Naive thymus-derived CD4-positive, alpha-beta T cell (primary cell): ENCODE data around the gene TMCC3. TPM values are rescaled to one million over a fixed set of nuclear protein-coding genes. Genes with fewer than 3 reads are reported as not detected.
"Not testable (repeated sequence)": the region's sequence is repeated elsewhere in the genome, so short reads cannot be mapped to it uniquely, and the experiment has no call there.

Experiments
- ATAC-seq: fragments of 150-1000 bp; cut with Tn5 transposase; 2 replicates; pipeline ENCODE4 v1.10.0; 2021; ENCODE audit warnings: mild to moderate bottlenecking, moderate library complexity
- CTCF ChIA-PET: fragments of 350-600 bp; sonication (Branson Sonifier 250); formaldehyde crosslinking; loops from one replicate; lab custom pipeline; 2021; ENCODE audit warnings: antibody characterized with exemption; lab: Charles Lee
- POLR2A ChIA-PET: fragments of 350-600 bp; sonication (Branson Sonifier 250); formaldehyde crosslinking; loops from one replicate; lab custom pipeline; 2021; ENCODE audit warnings: antibody characterized with exemption, inconsistent platforms; lab: Charles Lee
- DNase-seq, 9 donors: peaks; one replicate each; pipeline versions ENCODE4 v3.0.0 to v3.0.0-alpha.2; 2020 to 2022; ENCODE audit warnings: mixed read lengths in 1 of 9
- H3K27ac ChIP-seq: one replicate; pipeline ENCODE4 v1.7.0; 2013; ENCODE audit warnings: mild to moderate bottlenecking, low read depth, low read length, moderate library complexity
- H3K27me3 ChIP-seq, 2 donors: one replicate each; pipeline ENCODE4 v1.7.0; 2013; ENCODE audit warnings: low read length in 2 of 2, mild to moderate bottlenecking in 2 of 2, moderate library complexity in 2 of 2; ENCODE audit not compliant: control insufficient read depth in 2 of 2, insufficient read depth in 2 of 2
- H3K36me3 ChIP-seq, 3 experiments: 1 replicate in 2 of 3; 2 replicates in 1 of 3; pipeline ENCODE4 v1.7.0; 2013; ENCODE audit warnings: low read length in 3 of 3, mild to moderate bottlenecking in 3 of 3, moderate library complexity in 1 of 3; ENCODE audit not compliant: insufficient read depth in 3 of 3, control insufficient read depth in 2 of 3
- H3K4me1 ChIP-seq, 2 donors: one replicate each; pipeline ENCODE4 v1.7.0; 2013; ENCODE audit warnings: low read length in 2 of 2, mild to moderate bottlenecking in 2 of 2, moderate library complexity in 1 of 2; ENCODE audit not compliant: control insufficient read depth in 2 of 2, insufficient read depth in 2 of 2
- H3K4me3 ChIP-seq: 2 replicates; pipeline ENCODE4 v1.7.0; 2013; ENCODE audit warnings: mild to moderate bottlenecking, low read length
- H3K9me3 ChIP-seq, 3 experiments: 1 replicate in 2 of 3; 2 replicates in 1 of 3; pipeline ENCODE4 v1.7.0; 2013; ENCODE audit warnings: low read length in 3 of 3; ENCODE audit not compliant: control insufficient read depth in 2 of 3
- H3K27ac Mint-ChIP-seq, 9 donors: one replicate each; pipeline ENCODE4 v1.8.0; 2020 to 2022; ENCODE audit warnings: mixed read lengths in 9 of 9, mild to moderate bottlenecking in 8 of 9, moderate library complexity in 5 of 9, inconsistent platforms in 2 of 9
- H3K27me3 Mint-ChIP-seq, 5 donors: one replicate each; pipeline ENCODE4 v1.8.0; 2021 to 2022; ENCODE audit warnings: mixed read lengths in 5 of 5, mild to moderate bottlenecking in 1 of 5
- H3K36me3 Mint-ChIP-seq, 5 donors: one replicate each; pipeline ENCODE4 v1.8.0; 2020 to 2022; ENCODE audit warnings: mixed read lengths in 5 of 5, mild to moderate bottlenecking in 3 of 5, inconsistent platforms in 1 of 5
- H3K4me1 Mint-ChIP-seq, 7 donors: one replicate each; pipeline ENCODE4 v1.8.0; 2020 to 2022; ENCODE audit warnings: mixed read lengths in 7 of 7, mild to moderate bottlenecking in 3 of 7, inconsistent platforms in 1 of 7
- H3K4me3 Mint-ChIP-seq, 10 donors: one replicate each; pipeline ENCODE4 v1.8.0; 2020 to 2022; ENCODE audit warnings: mild to moderate bottlenecking in 10 of 10, mixed read lengths in 10 of 10, moderate library complexity in 6 of 10, inconsistent platforms in 2 of 10
- H3K9me3 Mint-ChIP-seq, 11 donors: one replicate each; pipeline ENCODE4 v1.8.0; 2020 to 2022; ENCODE audit warnings: mixed read lengths in 11 of 11, mild to moderate bottlenecking in 4 of 11, inconsistent platforms in 1 of 11, moderate library complexity in 1 of 11
- intact Hi-C, 2 donors: fragments of 100-400 bp; cut with micrococcal nuclease; formaldehyde crosslinking; loops; one replicate each; pipeline ENCODE4 v1.15.1; 2023
- polyA plus RNA-seq, 2 donors: library from polyadenylated mRNA; unstranded; fragments of 300-500 nt; fragmentation: Illumina TruSeq; gene quantifications; one replicate each; pipeline ENCODE4 v1.2.3, GENCODE V29; 2021
- total RNA-seq, 6 experiments: library from RNA in 5 of 6; stranded (reverse) in 5 of 6; gene quantifications; 1 replicate in 5 of 6; 2 replicates in 1 of 6; pipeline ENCODE4 v1.2.3 and lab custom pipeline; 2021 to 2026

Gene TMCC3
- total RNA-seq = 1 to 10 TPM in 2 of 5 experiments, under 1 TPM in 3; 0.08 to 9.7 (median 0.10) TPM
- not detected for polyA plus RNA-seq
- not detected for total RNA-seq (lab: John Stamatoyannopoulos, UW)

GRCh38 chr12:94650143-94651056 lies at the start of gene TMCC3:
TSS of gene TMCC3 (minus strand) at chr12:94650557. CDS start at chr12:94650430, 127 bp downstream.
- Mint-ChIP-seq H3K27me3 (peaks cover 48 to 72% (median 50%) of the 10 kb centered on the region in 5 donors), H3K4me1 (peaks cover 5 to 16% (median 11%) of the 10 kb centered on the region in 7 donors), H3K4me3 (peak within 1 kb of the TSS; percentile 76 to 89 (median 84)), H3K27ac (no peak within 1 kb of the TSS), H3K36me3 (peaks cover 0 to 7% (median 0%) of the 10 kb centered on the region in 5 donors), H3K9me3 (no peaks in the 10 kb centered on the region)
- H3K27me3 ChIP-seq = peaks cover 3 to 5% of the 10 kb centered on the region in 2 donors
- POLR2A ChIA-PET = no interaction called here
- CTCF ChIA-PET = no interaction called here
- H3K9me3 ChIP-seq = no peaks in the 10 kb centered on the region
- no peak within 1 kb of the TSS for H3K27ac ChIP-seq
- DNase-seq = peak in 6 of 9 donors; percentile 6 to 32 (median 18)
- peak within 1 kb of the TSS; percentile 37 for H3K4me3 ChIP-seq
- intact Hi-C loops = loop anchor here in 1 of 2 donors (5.0 kb wide), 1 partner anchor 33 kb away; no protein-coding TSS in a partner anchor
- ATAC-seq = peak; percentile 81
- no peaks in the 10 kb centered on the region for H3K36me3 ChIP-seq
- no peaks in the 10 kb centered on the region for H3K4me1 ChIP-seq

- intact Hi-C loops = no loop called here
- peaks cover 4 to 24% (median 6%) of the 10 kb centered on the region in 5 donors for H3K27me3 Mint-ChIP-seq
- no peak for DNase-seq
- H3K4me3 Mint-ChIP-seq = no peak overlapping the region
- no peaks in the 10 kb centered on the region for H3K4me1 Mint-ChIP-seq
- Histone ChIP-seq H3K27ac (no peak overlapping the region), H3K4me3 (no peak overlapping the region), H3K36me3 (no peaks in the 10 kb centered on the region), H3K9me3 (no peaks in the 10 kb centered on the region), H3K27me3 (no peaks in the 10 kb centered on the region), H3K4me1 (no peaks in the 10 kb centered on the region)
- CTCF ChIA-PET = no interaction called here
- no peaks in the 10 kb centered on the region for H3K36me3 Mint-ChIP-seq
- H3K27ac Mint-ChIP-seq = no peak overlapping the region
- POLR2A ChIA-PET = no interaction called here
- peak; percentile 68 for ATAC-seq
- H3K9me3 Mint-ChIP-seq = peaks cover 0 to 6% (median 0%) of the 10 kb centered on the region in 11 donors
Measured at GRCh38 chr12:94699801-94700200, 49.4 kb upstream of the TMCC3 start.

- H3K36me3 ChIP-seq = no peaks in the 10 kb centered on the region
- no peak for DNase-seq
- ChIA-PET POLR2A (no interaction called here), CTCF (no interaction called here)
- Mint-ChIP-seq H3K4me1 (peaks cover 0 to 4% (median 0%) of the 10 kb centered on the region in 7 donors), H3K27ac (no peak overlapping the region), H3K9me3 (peaks cover 0 to 6% (median 0%) of the 10 kb centered on the region in 11 donors), H3K4me3 (no peak overlapping the region), H3K27me3 (peaks cover 4 to 19% (median 6%) of the 10 kb centered on the region in 5 donors), H3K36me3 (no peaks in the 10 kb centered on the region)
- intact Hi-C loops = no loop called here
- no peak overlapping the region for H3K4me3 ChIP-seq
- H3K27ac ChIP-seq = no peak overlapping the region
- no peak for ATAC-seq
- H3K27me3 ChIP-seq = no peaks in the 10 kb centered on the region
- H3K9me3 ChIP-seq = no peaks in the 10 kb centered on the region
- H3K4me1 ChIP-seq = no peaks in the 10 kb centered on the region
Measured at GRCh38 chr12:94698578-94698977, 48.2 kb upstream of the TMCC3 start.

- peaks cover 0 to 6% (median 0%) of the 10 kb centered on the region in 7 donors for H3K4me1 Mint-ChIP-seq
- ATAC-seq (no peak), DNase-seq (no peak)
- Histone ChIP-seq H3K9me3 (no peaks in the 10 kb centered on the region), H3K36me3 (no peaks in the 10 kb centered on the region), H3K4me1 (no peaks in the 10 kb centered on the region), H3K27me3 (no peaks in the 10 kb centered on the region), H3K27ac (no peak overlapping the region), H3K4me3 (no peak overlapping the region)
- H3K27ac Mint-ChIP-seq = no peak overlapping the region
- H3K4me3 Mint-ChIP-seq = no peak overlapping the region
- POLR2A ChIA-PET = no interaction called here
- peaks cover 0 to 6% (median 0%) of the 10 kb centered on the region in 11 donors for H3K9me3 Mint-ChIP-seq
- intact Hi-C loops = no loop called here
- no peaks in the 10 kb centered on the region for H3K36me3 Mint-ChIP-seq
- CTCF ChIA-PET = no interaction called here
- H3K27me3 Mint-ChIP-seq = peaks cover 4 to 14% (median 6%) of the 10 kb centered on the region in 5 donors
Measured at GRCh38 chr12:94697631-94698030, 47.3 kb upstream of the TMCC3 start.

DNA sequence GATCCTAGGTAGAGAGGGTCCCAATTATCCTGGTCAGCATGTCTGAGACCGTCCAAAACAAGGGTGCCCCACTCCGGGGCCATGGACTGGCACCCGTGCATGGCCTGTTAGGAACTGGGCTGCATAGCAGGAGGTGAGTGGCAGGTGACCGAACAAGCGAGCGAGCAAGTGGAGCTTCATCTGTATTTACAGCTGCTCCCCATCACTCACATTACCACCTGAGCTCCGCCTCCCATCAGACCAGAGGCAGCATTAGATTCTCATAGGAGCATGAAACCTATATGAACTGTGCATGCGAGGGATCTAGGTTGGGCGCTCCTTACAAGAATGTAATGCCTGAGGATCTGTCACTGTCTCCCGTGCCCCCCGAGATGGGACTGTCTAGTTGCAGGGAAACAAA lies 44.4 kb upstream of the TMCC3 start:
- Mint-ChIP-seq H3K4me3 (no peak overlapping the region), H3K9me3 (peaks cover 0 to 4% (median 0%) of the 10 kb centered on the region in 11 donors)
- no peak for ATAC-seq

DNA sequence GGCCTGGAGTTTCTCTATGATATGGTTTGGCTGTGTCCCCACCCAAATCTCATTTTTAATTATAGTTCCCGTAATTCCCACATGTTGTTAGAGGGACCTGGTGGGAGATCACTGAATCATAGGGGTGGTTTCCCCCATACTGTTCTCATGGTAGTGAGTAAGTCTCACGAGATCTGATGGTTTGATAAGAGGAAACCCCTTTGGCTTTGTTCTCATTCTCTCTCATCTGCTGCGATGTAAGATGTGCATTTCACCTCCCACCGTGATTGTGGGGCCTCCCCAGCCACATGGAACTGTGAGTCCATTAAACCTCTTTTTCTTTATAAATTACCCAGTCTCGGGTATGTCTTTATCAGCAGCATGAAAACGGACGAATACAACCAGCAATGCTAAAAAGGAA lies 42.5 kb upstream of the TMCC3 start:
- POLR2A ChIA-PET, H3K4me3 Mint-ChIP-seq, H3K27ac Mint-ChIP-seq, H3K36me3 ChIP-seq, DNase-seq, H3K4me3 ChIP-seq, H3K27me3 ChIP-seq, H3K4me1 Mint-ChIP-seq, ATAC-seq, intact Hi-C loops, H3K9me3 ChIP-seq, H3K27me3 Mint-ChIP-seq, H3K27ac ChIP-seq, H3K4me1 ChIP-seq, H3K9me3 Mint-ChIP-seq, CTCF ChIA-PET, H3K36me3 Mint-ChIP-seq: not testable (repeated sequence)

More for the DNA sequence above, 44.4 kb upstream of the TMCC3 start:
- Histone ChIP-seq H3K4me1 (no peaks in the 10 kb centered on the region), H3K4me3 (no peak overlapping the region), H3K9me3 (no peaks in the 10 kb centered on the region), H3K36me3 (no peaks in the 10 kb centered on the region), H3K27me3 (no peaks in the 10 kb centered on the region), H3K27ac (no peak overlapping the region)
- POLR2A ChIA-PET = no interaction called here
- peaks cover 0 to 8% (median 5%) of the 10 kb centered on the region in 5 donors for H3K27me3 Mint-ChIP-seq
- H3K27ac Mint-ChIP-seq = no peak overlapping the region
- H3K36me3 Mint-ChIP-seq = no peaks in the 10 kb centered on the region
- DNase-seq = no peak
- peaks cover 0 to 6% (median 0%) of the 10 kb centered on the region in 7 donors for H3K4me1 Mint-ChIP-seq
- CTCF ChIA-PET = no interaction called here
- intact Hi-C loops = no loop called here
